Fibroblast of mammary gland (primary cell): ENCODE results near the gene CHRNA7.
"Not testable (repeated sequence)": the region's sequence is repeated elsewhere in the genome, so short reads cannot be mapped to it uniquely, and the experiment has no call there.

ENCODE experiments used
- DNase-seq: peaks from one replicate; pipeline ENCODE4 v3.0.0-alpha.2; 2010; ENCODE audit warnings: low read depth
- H3K4me3 ChIP-seq: 2 replicates; pipeline ENCODE4 v1.5.1; 2011; ENCODE audit warnings: low read depth, mild to moderate bottlenecking, low read length, moderate library complexity; ENCODE audit not compliant: control insufficient read depth
- TF ChIP-seq, protein P1 (sequence below): conservative IDR thresholded peaks from 2 replicates; pipeline ENCODE4 v1.5.1; 2011; ENCODE audit warnings: low read depth, low read length, inconsistent platforms; ENCODE audit not compliant: control insufficient read depth, insufficient read depth

The CHRNA7 gene

GRCh38 chr15:32134842-32135241, 104.5 kb downstream of the CHRNA7 start:
- TF ChIP-seq, protein P1, sequence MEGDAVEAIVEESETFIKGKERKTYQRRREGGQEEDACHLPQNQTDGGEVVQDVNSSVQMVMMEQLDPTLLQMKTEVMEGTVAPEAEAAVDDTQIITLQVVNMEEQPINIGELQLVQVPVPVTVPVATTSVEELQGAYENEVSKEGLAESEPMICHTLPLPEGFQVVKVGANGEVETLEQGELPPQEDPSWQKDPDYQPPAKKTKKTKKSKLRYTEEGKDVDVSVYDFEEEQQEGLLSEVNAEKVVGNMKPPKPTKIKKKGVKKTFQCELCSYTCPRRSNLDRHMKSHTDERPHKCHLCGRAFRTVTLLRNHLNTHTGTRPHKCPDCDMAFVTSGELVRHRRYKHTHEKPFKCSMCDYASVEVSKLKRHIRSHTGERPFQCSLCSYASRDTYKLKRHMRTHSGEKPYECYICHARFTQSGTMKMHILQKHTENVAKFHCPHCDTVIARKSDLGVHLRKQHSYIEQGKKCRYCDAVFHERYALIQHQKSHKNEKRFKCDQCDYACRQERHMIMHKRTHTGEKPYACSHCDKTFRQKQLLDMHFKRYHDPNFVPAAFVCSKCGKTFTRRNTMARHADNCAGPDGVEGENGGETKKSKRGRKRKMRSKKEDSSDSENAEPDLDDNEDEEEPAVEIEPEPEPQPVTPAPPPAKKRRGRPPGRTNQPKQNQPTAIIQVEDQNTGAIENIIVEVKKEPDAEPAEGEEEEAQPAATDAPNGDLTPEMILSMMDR, result no peak
- H3K4me3 ChIP-seq, result no peak overlapping the region

DNA sequence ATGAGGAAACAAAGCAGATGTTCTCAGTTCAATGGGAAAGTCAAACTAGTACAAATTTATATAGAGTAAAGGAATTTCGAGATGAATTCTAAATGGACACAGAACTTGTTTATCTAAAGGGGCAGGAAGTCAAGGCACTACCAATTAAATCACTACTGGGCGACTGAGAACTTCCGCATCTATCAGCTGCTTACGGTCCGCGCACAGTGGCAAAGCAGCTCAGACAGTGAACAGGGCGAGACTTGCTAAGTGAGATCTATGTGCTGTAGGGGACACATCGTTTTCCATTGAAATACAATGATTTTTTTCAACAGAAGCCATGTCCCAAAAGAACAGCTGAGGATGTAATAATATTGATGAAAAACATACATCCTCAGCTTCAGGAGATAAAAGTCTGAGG, 105.0 kb downstream of the CHRNA7 start:
- TF ChIP-seq, protein P1, result no peak
- DNase-seq, result no peak
- no peak overlapping the region for H3K4me3 ChIP-seq

More at GRCh38 chr15:32134842-32135241, 104.5 kb downstream of the CHRNA7 start:
- no peak for DNase-seq

GRCh38 chr15:32145512-32145911, 115.2 kb downstream of the CHRNA7 start:
- not testable (repeated sequence) for H3K4me3 ChIP-seq, DNase-seq

DNA sequence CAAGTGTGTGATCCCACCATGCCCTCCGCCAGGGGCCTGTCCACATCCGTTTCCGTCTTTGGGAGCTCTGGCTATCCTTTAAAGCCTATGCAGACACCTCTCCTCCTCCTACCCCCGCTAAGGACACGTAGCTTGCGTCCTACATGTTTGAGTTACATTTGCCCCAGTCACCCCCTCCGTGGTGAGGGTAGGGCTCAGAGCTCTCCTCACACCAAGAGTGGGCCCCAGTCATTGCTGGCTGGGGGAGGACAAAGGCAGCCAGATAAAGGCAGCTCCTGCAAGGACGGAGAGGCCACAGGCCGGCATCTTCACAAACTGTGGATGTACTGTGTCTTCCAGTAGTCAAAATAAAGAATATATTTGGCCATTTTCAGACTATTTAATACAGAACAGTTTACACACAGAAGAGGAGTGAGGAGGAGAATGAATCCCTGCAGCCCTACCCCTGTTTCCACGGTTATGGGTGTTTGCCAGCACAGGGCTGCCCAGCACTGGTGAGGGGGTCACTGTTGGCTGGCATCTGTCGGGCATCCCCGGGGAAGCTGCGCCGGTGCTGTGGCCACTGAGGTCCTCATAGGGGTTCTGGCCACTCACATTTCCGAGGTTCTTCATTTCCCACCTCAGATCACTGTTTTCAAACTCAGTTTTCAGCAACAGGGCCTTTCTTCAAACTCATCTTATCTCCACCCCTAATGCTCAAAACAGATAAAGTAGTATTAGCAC, 118.7 kb downstream of the CHRNA7 start:
- DNase-seq, result no peak
- no peak overlapping the region for H3K4me3 ChIP-seq
- TF ChIP-seq, protein P1, result no peak

GRCh38 chr15:32152574-32152973, 122.3 kb downstream of the CHRNA7 start:
- TF ChIP-seq, protein P1, result no peak
- H3K4me3 ChIP-seq, result no peak overlapping the region

DNA sequence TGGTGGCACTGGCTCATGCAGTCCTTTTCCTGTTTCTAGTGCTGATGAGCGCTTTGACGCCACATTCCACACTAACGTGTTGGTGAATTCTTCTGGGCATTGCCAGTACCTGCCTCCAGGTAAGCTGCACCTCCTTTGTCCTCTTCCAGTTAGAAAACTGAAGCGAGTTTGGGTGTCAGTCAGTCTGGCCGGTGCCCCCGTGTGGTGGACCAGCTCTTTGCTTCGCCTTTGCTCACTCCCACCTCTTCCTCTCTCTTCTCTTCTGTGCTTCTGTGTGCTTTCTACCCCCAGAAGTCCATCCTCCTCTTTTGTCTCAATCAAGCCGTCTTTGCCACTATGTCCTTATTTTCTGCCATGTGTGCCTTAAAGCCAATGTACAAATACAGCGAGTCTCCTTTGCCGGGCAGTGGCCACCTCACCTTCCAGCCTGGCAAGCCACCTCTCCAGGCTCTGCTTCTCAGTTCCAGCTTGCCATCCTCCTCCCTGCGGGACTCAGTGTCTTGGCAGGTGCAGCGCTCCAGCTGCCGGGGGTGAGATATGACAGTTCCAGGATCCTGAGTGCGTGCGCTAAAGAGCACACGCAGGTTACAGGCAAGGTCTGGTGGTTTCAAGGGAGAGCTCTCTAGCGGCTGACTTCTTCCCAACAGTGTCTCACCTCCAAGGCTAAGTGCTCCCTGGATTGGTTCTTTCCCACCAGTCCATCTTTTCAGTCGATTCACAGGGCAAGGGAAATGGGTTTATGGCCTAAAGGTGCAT, 123.7 kb downstream of the CHRNA7 start:
- not testable (repeated sequence) for DNase-seq, H3K4me3 ChIP-seq

More at GRCh38 chr15:32152574-32152973, 122.3 kb downstream of the CHRNA7 start:
- no peak for DNase-seq

- DNase-seq, result not testable (repeated sequence)
These were observed 131.8 kb downstream of the CHRNA7 start for GRCh38 chr15:32162143-32162542.

DNA sequence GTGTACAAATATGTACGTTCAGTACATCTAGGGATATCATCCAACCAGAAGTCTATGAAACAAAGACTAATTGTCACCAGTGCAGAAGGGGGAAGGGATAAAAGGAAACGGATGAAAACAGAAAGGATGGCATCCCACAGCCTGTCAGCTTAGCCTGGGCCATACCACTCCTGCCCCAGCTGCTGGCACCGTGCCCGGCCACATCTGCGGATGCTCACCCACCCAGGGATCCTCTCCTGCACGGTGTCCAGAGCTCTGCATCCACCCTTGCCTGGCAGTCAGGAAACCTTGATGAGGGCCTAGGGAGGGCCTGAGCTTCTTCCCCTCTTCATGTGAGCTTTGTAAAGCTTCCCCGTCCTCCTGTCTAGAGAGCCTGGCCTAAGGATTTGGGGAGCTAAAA, 133.8 kb downstream of the CHRNA7 start:
- DNase-seq, H3K4me3 ChIP-seq: not testable (repeated sequence)

More at GRCh38 chr15:32162143-32162542, 131.8 kb downstream of the CHRNA7 start:
- H3K4me3 ChIP-seq, result not testable (repeated sequence)

DNA sequence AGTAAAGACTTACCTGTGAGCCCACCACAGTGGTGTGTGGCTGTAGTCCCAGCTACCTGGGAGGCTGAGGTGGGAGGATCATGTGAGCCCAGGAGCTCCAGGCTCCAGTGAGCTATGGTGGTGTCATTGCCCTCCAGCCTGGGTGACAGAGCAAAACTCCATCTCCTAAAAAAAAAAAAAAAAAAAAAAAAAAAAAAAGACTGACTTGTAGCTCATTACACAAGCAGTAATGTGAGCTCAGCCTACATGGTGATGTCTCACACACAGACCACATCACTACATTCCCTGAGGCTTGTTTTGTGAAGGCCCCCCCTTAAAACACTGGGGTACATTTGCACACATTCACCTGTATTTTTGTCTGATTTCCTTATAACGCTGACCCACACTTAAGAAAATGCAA, 134.4 kb downstream of the CHRNA7 start:
- not testable (repeated sequence) for DNase-seq, H3K4me3 ChIP-seq

- not testable (repeated sequence) for H3K4me3 ChIP-seq, DNase-seq
These were observed 135.5 kb downstream of the CHRNA7 start for GRCh38 chr15:32165775-32166174.

DNA sequence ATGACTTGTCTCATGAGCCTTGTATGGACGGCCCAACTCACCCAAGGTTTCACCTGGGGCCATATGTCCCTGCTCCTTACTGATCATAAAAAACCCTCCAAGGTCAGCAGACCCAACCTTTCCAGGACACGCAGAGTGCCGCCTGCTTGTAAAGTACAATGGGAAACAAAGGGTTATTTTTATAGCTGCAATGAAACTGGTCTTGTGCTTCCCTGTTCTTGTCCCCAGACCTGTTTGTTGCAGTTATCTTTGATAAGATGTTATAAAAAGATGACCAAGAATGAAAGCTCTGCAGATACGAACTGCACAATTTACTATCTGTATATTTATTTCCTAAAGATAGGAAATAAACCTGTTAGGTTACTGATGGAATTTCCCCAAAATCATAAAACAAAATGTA, 136.0 kb downstream of the CHRNA7 start:
- DNase-seq, result not testable (repeated sequence)

GRCh38 chr15:32167913-32168312, 137.6 kb downstream of the CHRNA7 start:
- DNase-seq, result not testable (repeated sequence)

More for the DNA sequence above, 136.0 kb downstream of the CHRNA7 start:
- H3K4me3 ChIP-seq, result not testable (repeated sequence)

GRCh38 chr15:32180579-32180978, 150.3 kb downstream of the CHRNA7 start:
- DNase-seq, H3K4me3 ChIP-seq: not testable (repeated sequence)

More at GRCh38 chr15:32167913-32168312, 137.6 kb downstream of the CHRNA7 start:
- not testable (repeated sequence) for H3K4me3 ChIP-seq

DNA sequence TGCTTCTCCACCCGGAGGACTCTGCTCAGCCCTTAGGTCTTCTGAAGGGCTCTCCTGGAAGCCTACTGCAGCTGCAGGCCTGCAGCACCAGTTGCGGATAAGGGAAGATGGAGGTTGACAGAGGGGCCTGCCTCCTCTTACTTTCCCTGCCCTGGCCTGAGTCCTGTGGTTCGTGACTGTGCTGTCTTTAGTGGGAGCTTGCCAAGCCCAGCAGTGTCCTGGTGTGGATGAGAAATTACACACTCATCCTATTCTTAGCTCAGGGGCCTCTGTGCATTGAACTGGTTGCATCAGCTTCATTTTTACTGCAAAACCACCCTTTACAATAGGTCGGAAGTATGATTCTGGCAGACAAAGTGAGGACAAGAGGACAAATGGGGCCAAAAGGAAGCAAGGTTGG, 163.5 kb downstream of the CHRNA7 start:
- not testable (repeated sequence) for DNase-seq, H3K4me3 ChIP-seq
